ENCODE measurements around the gene FAM149A.

- TF ChIP-seq CTCF (IDR thresholded peaks at IDR 0.05; ENCODE audit: poor library complexity, severe bottlenecking) (no peak), SMC3 (conservative IDR thresholded peaks at IDR 0.05; ENCODE audit: poor library complexity) (no peak), RAD21 (conservative IDR thresholded peaks at IDR 0.05) (no peak), EZH2 (IDR thresholded peaks at IDR 0.05; ENCODE audit: borderline replicate concordance, insufficient read depth, low read length, poor library complexity, severe bottlenecking) (no peak), REST (IDR thresholded peaks at IDR 0.05; ENCODE audit: borderline replicate concordance) (no peak), POLR2AphosphoS5 (IDR thresholded peaks at IDR 0.05) (no peak)
These were observed 64.9 kb downstream of the FAM149A start for GRCh38 chr4:186169333-186169944.
